ENCODE data around the gene DHRS7C. TPM values are rescaled to one million over a fixed set of nuclear protein-coding genes. Genes with fewer than 3 reads are reported as not detected.

DHRS7C gene
- polyA plus RNA-seq, 2 donors: 0.05 TPM; not detected in 1

GRCh38 chr17:9729735-9730420, 61.5 kb downstream of the DHRS7C start:
- H3K4me1 ChIP-seq (ENCODE audit: control insufficient read depth in 2 of 2, insufficient read depth in 2 of 2, low read length in 1 of 2): no peaks in the 10 kb centered on the region
- 47 to 65% methylated on average over 11 of the region's 11 CpGs for WGBS, 2 donors
- no peaks in the 10 kb centered on the region for H3K36me3 ChIP-seq (ENCODE audit: control insufficient read depth in 2 of 2, insufficient read depth in 2 of 2, low read length in 1 of 2)
- peak overlapping the region; percentile 14 to 57 for H3K27ac ChIP-seq (ENCODE audit: low read depth in 2 of 2, low read length in 1 of 2)
- H3K4me3 ChIP-seq (ENCODE audit: low read depth in 1 of 2, low read length in 2 of 2): no peak overlapping the region
- no peaks in the 10 kb centered on the region for H3K9me3 ChIP-seq (ENCODE audit: control insufficient read depth in 2 of 2, insufficient read depth in 1 of 2, low read depth in 1 of 2, low read length in 1 of 2)
- no peaks in the 10 kb centered on the region for H3K27me3 ChIP-seq (ENCODE audit: control insufficient read depth in 1 of 2, insufficient read depth in 2 of 2, low read length in 2 of 2)

- Histone ChIP-seq H3K27ac (ENCODE audit: low read depth in 2 of 2, low read length in 1 of 2) (no peak overlapping the region), H3K27me3 (ENCODE audit: control insufficient read depth in 1 of 2, insufficient read depth in 2 of 2, low read length in 2 of 2) (no peaks in the 10 kb centered on the region), H3K9me3 (ENCODE audit: control insufficient read depth in 2 of 2, insufficient read depth in 1 of 2, low read depth in 1 of 2, low read length in 1 of 2) (no peaks in the 10 kb centered on the region), H3K4me1 (ENCODE audit: control insufficient read depth in 2 of 2, insufficient read depth in 2 of 2, low read length in 1 of 2) (no peaks in the 10 kb centered on the region), H3K36me3 (ENCODE audit: control insufficient read depth in 2 of 2, insufficient read depth in 2 of 2, low read length in 1 of 2) (no peaks in the 10 kb centered on the region), H3K4me3 (ENCODE audit: low read depth in 1 of 2, low read length in 2 of 2) (no peak overlapping the region)
- WGBS, 2 donors: 2 to 5% methylated on average over 2 of the region's 2 CpGs
Observed at GRCh38 chr17:9729034-9729650, 62.2 kb downstream of the DHRS7C start.

GRCh38 chr17:9728564-9728963, 62.8 kb downstream of the DHRS7C start:
- Histone ChIP-seq H3K9me3 (ENCODE audit: control insufficient read depth in 2 of 2, insufficient read depth in 1 of 2, low read depth in 1 of 2, low read length in 1 of 2) (no peaks in the 10 kb centered on the region), H3K4me3 (ENCODE audit: low read depth in 1 of 2, low read length in 2 of 2) (no peak overlapping the region), H3K36me3 (ENCODE audit: control insufficient read depth in 2 of 2, insufficient read depth in 2 of 2, low read length in 1 of 2) (no peaks in the 10 kb centered on the region), H3K27ac (ENCODE audit: low read depth in 2 of 2, low read length in 1 of 2) (no peak overlapping the region), H3K4me1 (ENCODE audit: control insufficient read depth in 2 of 2, insufficient read depth in 2 of 2, low read length in 1 of 2) (no peaks in the 10 kb centered on the region), H3K27me3 (ENCODE audit: control insufficient read depth in 1 of 2, insufficient read depth in 2 of 2, low read length in 2 of 2) (no peaks in the 10 kb centered on the region)
- WGBS, 2 donors: 71 to 78% methylated on average over 12 of the region's 12 CpGs

- Histone ChIP-seq H3K27ac (ENCODE audit: low read depth in 2 of 2, low read length in 1 of 2) (no peak overlapping the region), H3K9me3 (ENCODE audit: control insufficient read depth in 2 of 2, insufficient read depth in 1 of 2, low read depth in 1 of 2, low read length in 1 of 2) (no peaks in the 10 kb centered on the region)
- WGBS, 2 donors: 93 to 94% methylated on average over 18 of the region's 18 CpGs
Observed at GRCh38 chr17:9728005-9728404, 63.4 kb downstream of the DHRS7C start.

GRCh38 chr17:9726291-9726690, 65.1 kb downstream of the DHRS7C start:
- no peak overlapping the region for H3K27ac ChIP-seq (ENCODE audit: low read depth in 2 of 2, low read length in 1 of 2)
- WGBS, 2 donors: 77% methylated on average over 6 of the region's 6 CpGs

More at GRCh38 chr17:9728005-9728404, 63.4 kb downstream of the DHRS7C start:
- no peak overlapping the region for H3K4me3 ChIP-seq (ENCODE audit: low read depth in 1 of 2, low read length in 2 of 2)
- no peaks in the 10 kb centered on the region for H3K36me3 ChIP-seq (ENCODE audit: control insufficient read depth in 2 of 2, insufficient read depth in 2 of 2, low read length in 1 of 2)
- no peaks in the 10 kb centered on the region for H3K27me3 ChIP-seq (ENCODE audit: control insufficient read depth in 1 of 2, insufficient read depth in 2 of 2, low read length in 2 of 2)
- H3K4me1 ChIP-seq (ENCODE audit: control insufficient read depth in 2 of 2, insufficient read depth in 2 of 2, low read length in 1 of 2): no peaks in the 10 kb centered on the region

GRCh38 chr17:9725575-9725974, 65.8 kb downstream of the DHRS7C start:
- Histone ChIP-seq H3K27me3 (ENCODE audit: control insufficient read depth in 1 of 2, insufficient read depth in 2 of 2, low read length in 2 of 2) (no peaks in the 10 kb centered on the region), H3K36me3 (ENCODE audit: control insufficient read depth in 2 of 2, insufficient read depth in 2 of 2, low read length in 1 of 2) (no peaks in the 10 kb centered on the region), H3K9me3 (ENCODE audit: control insufficient read depth in 2 of 2, insufficient read depth in 1 of 2, low read depth in 1 of 2, low read length in 1 of 2) (no peaks in the 10 kb centered on the region), H3K4me3 (ENCODE audit: low read depth in 1 of 2, low read length in 2 of 2) (no peak overlapping the region), H3K27ac (ENCODE audit: low read depth in 2 of 2, low read length in 1 of 2) (no peak overlapping the region), H3K4me1 (ENCODE audit: control insufficient read depth in 2 of 2, insufficient read depth in 2 of 2, low read length in 1 of 2) (no peaks in the 10 kb centered on the region)
- 60 to 65% methylated on average over 9 of the region's 9 CpGs for WGBS, 2 donors

More at GRCh38 chr17:9726291-9726690, 65.1 kb downstream of the DHRS7C start:
- H3K4me3 ChIP-seq (ENCODE audit: low read depth in 1 of 2, low read length in 2 of 2): no peak overlapping the region
- H3K9me3 ChIP-seq (ENCODE audit: control insufficient read depth in 2 of 2, insufficient read depth in 1 of 2, low read depth in 1 of 2, low read length in 1 of 2): no peaks in the 10 kb centered on the region
- H3K4me1 ChIP-seq (ENCODE audit: control insufficient read depth in 2 of 2, insufficient read depth in 2 of 2, low read length in 1 of 2): no peaks in the 10 kb centered on the region
- no peaks in the 10 kb centered on the region for H3K36me3 ChIP-seq (ENCODE audit: control insufficient read depth in 2 of 2, insufficient read depth in 2 of 2, low read length in 1 of 2)
- H3K27me3 ChIP-seq (ENCODE audit: control insufficient read depth in 1 of 2, insufficient read depth in 2 of 2, low read length in 2 of 2): no peaks in the 10 kb centered on the region

Other genes with a start within 250 kb of the DHRS7C start
- gene STX8, start 215.8 kb downstream of the DHRS7C start, polyA plus RNA-seq: 10 to 100 TPM; 37.0 to 44.8 TPM
- gene CFAP52, start 214.9 kb downstream of the DHRS7C start, polyA plus RNA-seq: under 1 TPM in 1 of 2 donors, not detected in 1; 0.15 TPM
- gene USP43, start 146.1 kb downstream of the DHRS7C start, polyA plus RNA-seq: 1 to 10 TPM; 5.7 to 5.8 TPM
- not detected for gene GSG1L2, start 30.5 kb upstream of the DHRS7C start, polyA plus RNA-seq
- under 1 TPM; 0.15 to 0.18 TPM for gene GLP2R, start 34.3 kb upstream of the DHRS7C start, polyA plus RNA-seq
- under 1 TPM; 0.01 to 0.18 TPM for gene RCVRN, start 113.7 kb upstream of the DHRS7C start, polyA plus RNA-seq

All from esophagus (tissue), 2 donors.